ENCODE results near the gene ABLIM3.

- TF ChIP-seq CTCF (IDR thresholded peaks at IDR 0.05) (no peak), POLR2A (IDR thresholded peaks at IDR 0.05) (no peak), EP300 (IDR thresholded peaks at IDR 0.05) (no peak), POLR2AphosphoS5 (IDR thresholded peaks at IDR 0.05) (no peak)
Measured at GRCh38 chr5:149144637-149145036, 3.3 kb downstream of the ABLIM3 start.

All from gastroesophageal sphincter (tissue), 3 donors.